GM12874 (cell line): ENCODE measurements around the gene TRIO.

Experiments used
- CTCF ChIP-seq: IDR thresholded peaks from 2 replicates; pipeline ENCODE4 v1.5.1; 2011; ENCODE audit warnings: low read depth, mild to moderate bottlenecking, control low read depth, low read length, moderate library complexity; ENCODE audit not compliant: insufficient read depth

The TRIO gene

GRCh38 chr5:14296533-14297331 is 153.6 kb downstream of the TRIO start:
- TF ChIP-seq CTCF, result no peak

- no peak for TF ChIP-seq CTCF
These were observed 154.6 kb downstream of the TRIO start for GRCh38 chr5:14297697-14298096.

GRCh38 chr5:14298126-14298847 is 155.1 kb downstream of the TRIO start:
- TF ChIP-seq CTCF, result no peak

GRCh38 chr5:14299666-14300065 is 156.5 kb downstream of the TRIO start:
- TF ChIP-seq CTCF, result no peak

GRCh38 chr5:14301186-14301585 is 158.0 kb downstream of the TRIO start:
- no peak for TF ChIP-seq CTCF

- TF ChIP-seq CTCF, result no peak
These were observed 159.2 kb downstream of the TRIO start for GRCh38 chr5:14302330-14302729.

- no peak for TF ChIP-seq CTCF
These were observed 161.9 kb downstream of the TRIO start for GRCh38 chr5:14305045-14305444.
